SH-SY5Y (cell line): ENCODE results near the gene CDC23.

Experiments used
- GATA2 ChIP-seq: IDR thresholded peaks from 2 replicates; pipeline ENCODE4 v1.6.1; 2011; ENCODE audit warnings: mild to moderate bottlenecking, low read depth, low read length
- GATA3 ChIP-seq: IDR thresholded peaks from 2 replicates; pipeline ENCODE4 v1.6.1; 2011; ENCODE audit warnings: low read depth, mild to moderate bottlenecking, low read length, moderate library complexity

DNA sequence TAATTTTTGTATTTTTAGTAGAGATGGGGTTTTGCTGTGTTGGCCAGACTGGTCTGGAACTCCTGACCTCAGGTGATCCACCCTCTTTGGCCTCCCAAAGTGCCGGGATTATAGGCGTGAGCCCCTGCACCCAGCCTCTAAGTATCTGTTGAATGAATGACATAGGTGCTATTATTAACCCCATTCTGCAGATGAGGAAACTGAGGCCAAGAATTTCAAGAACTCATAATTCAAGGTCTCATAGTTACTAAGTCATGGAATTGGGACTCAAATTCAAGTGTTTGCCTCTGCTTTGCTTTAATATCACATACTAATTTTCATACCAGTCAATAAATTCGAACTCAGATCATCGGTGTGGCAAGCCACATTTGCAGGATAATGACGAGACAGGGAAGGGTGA lies 32.3 kb downstream of the CDC23 start:
- TF ChIP-seq GATA2, result no peak
- TF ChIP-seq GATA3, result no peak
